Tibial artery (tissue), 4 donors: Measurements from ENCODE around the gene CCNI.

Experiments
- DNase-seq, 2 donors: peaks; one replicate each; pipeline ENCODE4 v3.0.0-alpha.2; 2019
- H3K27ac ChIP-seq, 2 donors: fragments of 200-600 bp; sonication (generic) in 1 of 2; 1 replicate in 1 of 2; 2 replicates in 1 of 2; pipeline ENCODE4 v1.5.1; 2018 to 2019; ENCODE audit warnings: mild to moderate bottlenecking in 1 of 2
- H3K27me3 ChIP-seq, 2 donors: fragments of 200-600 bp; sonication (generic) in 1 of 2; one replicate each; pipeline versions ENCODE4 v1.5.1 to v1.6.0; 2016 to 2019
- H3K36me3 ChIP-seq, 3 donors: fragments of 200-600 bp; sonication (generic) in 2 of 3; one replicate each; pipeline ENCODE4 v1.5.1; 2016 to 2019; ENCODE audit warnings: mild to moderate bottlenecking in 2 of 3
- H3K4me1 ChIP-seq, 4 donors: fragments of 200-600 bp; sonication (generic) in 2 of 4; 1 replicate in 3 of 4; 2 replicates in 1 of 4; pipeline ENCODE4 v1.5.1; 2016 to 2019
- H3K4me3 ChIP-seq, 2 donors: fragments of 200-600 bp; sonication (generic) in 1 of 2; 1 replicate in 1 of 2; 2 replicates in 1 of 2; pipeline ENCODE4 v1.5.1; 2018 to 2019; ENCODE audit warnings: mild to moderate bottlenecking in 2 of 2
- H3K9me3 ChIP-seq, 3 donors: fragments of 200-600 bp; sonication (generic) in 1 of 3; one replicate each; pipeline ENCODE4 v1.5.1; 2016 to 2019
- intact Hi-C: fragments of 100-400 bp; cut with DNase I; formaldehyde crosslinking; loops from one replicate; pipeline ENCODE4 v1.15.0; 2023; ENCODE audit warnings: low total_unique reads
- TF ChIP-seq, protein P1 (sequence below), 2 experiments: fragments of 200-600 bp in 1 of 2; fragments of 450-650 bp in 1 of 2; IDR thresholded peaks; one replicate each; pipeline ENCODE4 v1.5.1; 2017 to 2019; ENCODE audit warnings: antibody characterized with exemption in 2 of 2, mild to moderate bottlenecking in 1 of 2, moderate library complexity in 1 of 2

The CCNI gene

DNA sequence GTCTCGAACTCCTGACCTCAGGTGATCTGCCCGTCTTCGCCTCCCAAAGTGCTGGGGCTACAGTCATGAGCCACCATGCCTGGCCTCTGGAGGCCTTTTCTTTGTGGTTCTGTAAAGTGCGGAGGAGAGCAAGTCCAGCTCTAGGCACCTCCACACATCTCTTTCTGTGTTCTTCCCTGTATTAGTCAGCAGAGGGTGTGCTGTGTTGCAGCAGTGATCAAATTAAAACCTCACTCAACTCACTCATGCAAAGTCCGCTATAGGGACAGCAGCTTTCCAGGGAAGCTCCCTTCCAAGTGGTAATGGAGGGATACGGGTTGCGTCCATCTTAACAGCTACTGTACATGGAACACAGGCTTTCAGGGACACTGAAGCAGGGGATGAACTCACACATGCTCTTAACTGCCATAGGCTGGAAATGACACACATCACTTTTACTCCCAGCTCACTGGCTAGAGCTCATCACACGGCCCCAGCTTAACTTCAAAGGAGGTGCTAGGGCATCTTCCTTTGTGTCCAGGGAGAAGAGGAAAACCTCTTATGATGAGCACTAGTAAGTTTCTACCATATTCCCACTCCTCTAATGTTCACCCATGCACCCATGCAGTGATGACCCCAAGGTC is 45.2 kb upstream of the CCNI start:
- no peaks in the 10 kb centered on the region for H3K27me3 ChIP-seq
- no peaks in the 10 kb centered on the region for H3K36me3 ChIP-seq
- no peak for DNase-seq
- no peaks in the 10 kb centered on the region for H3K4me1 ChIP-seq
- TF ChIP-seq, protein P1, sequence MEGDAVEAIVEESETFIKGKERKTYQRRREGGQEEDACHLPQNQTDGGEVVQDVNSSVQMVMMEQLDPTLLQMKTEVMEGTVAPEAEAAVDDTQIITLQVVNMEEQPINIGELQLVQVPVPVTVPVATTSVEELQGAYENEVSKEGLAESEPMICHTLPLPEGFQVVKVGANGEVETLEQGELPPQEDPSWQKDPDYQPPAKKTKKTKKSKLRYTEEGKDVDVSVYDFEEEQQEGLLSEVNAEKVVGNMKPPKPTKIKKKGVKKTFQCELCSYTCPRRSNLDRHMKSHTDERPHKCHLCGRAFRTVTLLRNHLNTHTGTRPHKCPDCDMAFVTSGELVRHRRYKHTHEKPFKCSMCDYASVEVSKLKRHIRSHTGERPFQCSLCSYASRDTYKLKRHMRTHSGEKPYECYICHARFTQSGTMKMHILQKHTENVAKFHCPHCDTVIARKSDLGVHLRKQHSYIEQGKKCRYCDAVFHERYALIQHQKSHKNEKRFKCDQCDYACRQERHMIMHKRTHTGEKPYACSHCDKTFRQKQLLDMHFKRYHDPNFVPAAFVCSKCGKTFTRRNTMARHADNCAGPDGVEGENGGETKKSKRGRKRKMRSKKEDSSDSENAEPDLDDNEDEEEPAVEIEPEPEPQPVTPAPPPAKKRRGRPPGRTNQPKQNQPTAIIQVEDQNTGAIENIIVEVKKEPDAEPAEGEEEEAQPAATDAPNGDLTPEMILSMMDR (IDR thresholded peaks at IDR 0.05) = no peak
- H3K4me3 ChIP-seq = no peak overlapping the region
- H3K9me3 ChIP-seq = no peaks in the 10 kb centered on the region
- intact Hi-C loops = no loop called here
- no peak overlapping the region for H3K27ac ChIP-seq

DNA sequence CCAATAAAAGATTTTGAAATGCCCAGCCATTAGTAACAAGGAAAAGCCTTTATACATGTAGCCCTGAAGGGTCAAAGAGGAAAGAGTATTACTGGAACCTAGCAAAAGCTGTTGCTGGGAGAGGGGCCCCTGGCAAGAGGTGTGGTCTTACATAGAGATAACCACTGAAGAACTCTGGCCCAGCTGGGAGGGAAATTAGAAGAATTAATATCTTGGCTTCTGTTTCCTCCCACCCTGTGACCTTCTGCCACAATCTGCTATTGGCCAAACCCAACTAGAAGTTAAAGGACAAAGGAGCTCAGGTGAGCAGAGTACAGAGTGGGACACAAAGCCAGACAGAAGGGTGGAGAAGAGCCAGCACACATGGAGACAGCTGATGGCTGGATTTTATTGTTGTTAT is 41.9 kb upstream of the CCNI start:
- intact Hi-C loops = no loop called here
- H3K36me3 ChIP-seq = no peaks in the 10 kb centered on the region
- no peaks in the 10 kb centered on the region for H3K9me3 ChIP-seq
- TF ChIP-seq, protein P1 (IDR thresholded peaks at IDR 0.05) = no peak
- H3K4me1 ChIP-seq = no peaks in the 10 kb centered on the region
- DNase-seq = no peak
- no peak overlapping the region for H3K4me3 ChIP-seq
- H3K27ac ChIP-seq = no peak overlapping the region
- H3K27me3 ChIP-seq = no peaks in the 10 kb centered on the region

DNA sequence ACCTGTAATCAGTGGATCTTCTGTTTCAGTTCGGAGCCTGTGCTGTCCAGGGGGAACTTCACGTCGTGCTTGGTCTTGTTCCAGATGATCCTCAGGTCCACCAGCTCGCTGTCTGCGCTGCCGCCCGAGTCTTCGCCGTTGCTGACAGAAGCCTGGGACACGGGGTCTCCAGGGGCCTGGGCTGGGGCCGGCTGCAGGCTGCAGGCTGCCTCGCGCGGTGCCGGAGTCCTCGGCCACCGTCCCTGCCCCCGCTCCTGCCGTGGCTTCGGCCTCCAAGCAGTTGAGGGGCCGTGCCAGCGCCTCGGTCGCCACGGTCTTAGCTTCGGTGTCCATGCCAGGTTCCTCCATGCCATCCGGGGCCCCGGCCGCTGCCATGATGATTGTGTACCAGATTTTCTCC is 37.3 kb upstream of the CCNI start:
- DNase-seq = no peak
- TF ChIP-seq, protein P1 (IDR thresholded peaks at IDR 0.05) = no peak

DNA sequence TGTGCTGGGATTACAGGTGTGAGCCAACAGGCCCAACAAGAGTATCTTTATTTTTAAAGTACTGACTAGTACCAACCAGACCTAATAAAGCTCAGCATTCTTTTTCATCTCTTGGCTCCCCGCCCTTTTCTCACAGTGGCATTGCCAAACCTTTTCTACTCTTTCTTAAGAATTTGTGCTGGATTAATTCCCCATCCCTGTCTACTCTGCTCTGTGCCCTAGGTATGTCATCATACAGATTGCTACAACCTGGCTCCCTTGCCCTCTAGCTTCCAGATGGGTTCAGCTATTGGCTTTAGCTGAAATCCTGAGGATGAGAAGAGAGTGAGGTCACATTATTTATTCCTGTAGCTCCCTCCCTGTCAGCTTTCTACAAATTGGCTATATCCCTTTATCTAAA is 34.9 kb upstream of the CCNI start:
- DNase-seq = no peak
- intact Hi-C loops = no loop called here
- peaks cover 0 to 11% (median 3%) of the 10 kb centered on the region in 4 donors for H3K4me1 ChIP-seq
- no peaks in the 10 kb centered on the region for H3K27me3 ChIP-seq
- no peaks in the 10 kb centered on the region for H3K9me3 ChIP-seq
- TF ChIP-seq, protein P1 (IDR thresholded peaks at IDR 0.05) = no peak
- no peak overlapping the region for H3K27ac ChIP-seq
- no peaks in the 10 kb centered on the region for H3K36me3 ChIP-seq
- H3K4me3 ChIP-seq = no peak overlapping the region

More for the DNA sequence above, 37.3 kb upstream of the CCNI start:
- intact Hi-C loops = no loop called here
- no peak overlapping the region for H3K27ac ChIP-seq
- H3K27me3 ChIP-seq = no peaks in the 10 kb centered on the region
- peaks cover 0 to 5% (median 2%) of the 10 kb centered on the region in 4 donors for H3K4me1 ChIP-seq
- no peaks in the 10 kb centered on the region for H3K36me3 ChIP-seq
- no peaks in the 10 kb centered on the region for H3K9me3 ChIP-seq
- no peak overlapping the region for H3K4me3 ChIP-seq

DNA sequence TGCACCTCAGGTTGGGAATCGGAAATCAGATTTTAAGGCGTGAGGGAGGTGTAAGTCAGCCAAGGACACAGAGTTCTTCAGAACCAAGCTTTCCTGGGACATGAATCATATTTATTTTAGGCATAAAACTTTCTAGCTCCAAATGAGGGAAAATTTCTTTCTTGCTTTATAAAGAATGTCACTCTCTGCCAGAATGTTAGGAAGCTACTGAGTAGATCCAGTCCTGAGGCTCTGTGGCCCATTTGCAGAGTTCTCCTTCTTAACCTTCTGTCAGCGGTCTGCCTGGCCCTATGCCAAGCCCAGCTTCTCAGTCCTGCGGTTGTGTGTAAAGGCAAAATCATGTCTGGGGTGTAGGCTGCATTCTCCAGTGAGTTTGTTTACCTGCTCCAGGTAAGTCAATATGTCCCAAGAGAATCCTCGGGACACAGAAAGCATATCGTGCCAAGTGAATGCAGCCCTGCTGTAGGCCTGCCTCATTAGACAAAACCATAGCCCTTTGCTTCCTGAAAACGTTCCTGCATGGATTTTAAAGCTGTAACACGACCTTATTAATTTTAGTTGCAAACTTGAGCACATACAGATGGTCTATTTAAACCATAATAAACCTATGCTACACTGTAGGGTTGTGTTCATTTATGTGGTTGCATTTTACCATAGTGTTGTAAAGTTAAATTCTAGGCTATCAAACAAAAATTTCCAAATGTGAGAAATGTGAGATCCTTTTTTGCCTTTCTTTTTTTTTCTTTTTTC is 29.2 kb upstream of the CCNI start:
- Histone ChIP-seq H3K4me1 (peaks cover 0 to 30% (median 20%) of the 10 kb centered on the region in 4 donors), H3K9me3 (no peaks in the 10 kb centered on the region), H3K4me3 (peak overlapping the region; percentile 24 to 34), H3K27ac (peak overlapping the region; percentile 80 to 81), H3K27me3 (no peaks in the 10 kb centered on the region), H3K36me3 (no peaks in the 10 kb centered on the region)
- TF ChIP-seq, protein P1 (IDR thresholded peaks at IDR 0.05) = no peak
- DNase-seq = peak; percentile 79 to 88
- intact Hi-C loops = loop anchor here (5.0 kb wide), 1 partner anchor 52 kb away; the partner anchor contains the start of gene CCNG2
